Loucy (cell line): Measurements from ENCODE around the gene CEP131.

Source experiments
- CTCF ChIP-seq: fragments of 200-600 bp; sonication (generic); conservative IDR thresholded peaks from 2 replicates; pipeline ENCODE4 v1.5.1; 2014; ENCODE audit warnings: mild to moderate bottlenecking, antibody characterized with exemption, low read length
- EZH2phosphoT487 ChIP-seq: fragments of 200-600 bp; IDR thresholded peaks from 2 replicates; pipeline ENCODE4 v1.6.1; 2018; ENCODE audit warnings: antibody characterized with exemption, mild to moderate bottlenecking, moderate library complexity, borderline replicate concordance

GRCh38 chr17:81264640-81265039, 41.9 kb upstream of the CEP131 start:
- no peak for TF ChIP-seq CTCF
- TF ChIP-seq EZH2phosphoT487 = no peak
